Body of pancreas (tissue), 4 donors: ENCODE results near the gene KIZ. TPM values are rescaled to one million over a fixed set of nuclear protein-coding genes. Genes with fewer than 3 reads are reported as not detected.
A peak's percentile ranks its signal among the peaks of the same experiment; 100 is the strongest.

ENCODE experiments used
- ATAC-seq: fragments of 150-250 bp; one replicate; pipeline ENCODE4 v1.9.1; 2016
- DNase-seq, 4 donors: peaks; one replicate each; pipeline ENCODE4 v3.0.0-alpha.2; 2019
- H3K27ac ChIP-seq, 4 donors: fragments of 200-600 bp; sonication (generic); 1 replicate in 3 of 4; 2 replicates in 1 of 4; pipeline versions ENCODE4 v1.5.1 to v1.6.1; 2016 to 2019; ENCODE audit warnings: mild to moderate bottlenecking in 1 of 4, mixed read lengths in 1 of 4, moderate library complexity in 1 of 4
- H3K27me3 ChIP-seq, 2 donors: fragments of 200-600 bp; sonication (generic); one replicate each; pipeline ENCODE4 v1.6.0; 2016; ENCODE audit warnings: mild to moderate bottlenecking in 1 of 2
- H3K36me3 ChIP-seq, 2 donors: fragments of 200-600 bp; sonication (generic); replicated peaks in 1 of 2; 2 replicates each; pipeline ENCODE4 v1.5.1; 2016; ENCODE audit warnings: low read depth in 2 of 2; ENCODE audit not compliant: insufficient read depth in 1 of 2
- H3K4me1 ChIP-seq: fragments of 200-600 bp; sonication (generic); one replicate; pipeline ENCODE4 v1.6.0; 2016
- H3K4me3 ChIP-seq, 2 donors: fragments of 200-600 bp; sonication (generic); 1 replicate in 1 of 2; 2 replicates in 1 of 2; pipeline ENCODE4 v1.5.1; 2016 to 2019
- H3K9me3 ChIP-seq, 3 donors: fragments of 200-600 bp; sonication (generic); 1 replicate in 2 of 3; 2 replicates in 1 of 3; pipeline ENCODE4 v1.5.1; 2016
- POLR2A ChIP-seq, 3 donors: fragments of 450-650 bp; IDR thresholded peaks; one replicate each; pipeline ENCODE4 v1.6.1; 2016; ENCODE audit warnings: antibody characterized with exemption in 3 of 3, mild to moderate bottlenecking in 2 of 3
- WGBS, 2 donors: methylation state at CpG; one replicate each; pipeline ENCODE4 v1.1.5; 2017; 5-methylcytosine and 5-hydroxymethylcytosine counted together
- intact Hi-C: fragments of 100-400 bp; cut with DNase I; formaldehyde crosslinking; loops from one replicate; pipeline ENCODE4 v1.15.1; 2023
- total RNA-seq, 2 donors: library from RNA; depleted of rRNA; stranded (reverse); fragments of >200 nt; gene quantifications; one replicate each; pipeline ENCODE4 v1.1.0, GENCODE V29; 2016
- TF ChIP-seq, protein P1 (sequence below), 7 experiments: fragments of 450-650 bp in 4 of 7; fragments of 200-600 bp in 3 of 7; sonication (generic) in 3 of 7; IDR thresholded peaks; one replicate each; pipeline ENCODE4 v1.5.1; 2016 to 2019; ENCODE audit warnings: antibody characterized with exemption in 7 of 7

The KIZ gene
- total RNA-seq, 2 donors from 2014 or later: 17.1 to 28.7 TPM

GRCh38 chr20:21234806-21235483, 109.1 kb downstream of the KIZ start:
- DNase-seq: no peak
- WGBS, 2 donors: 80 to 85% methylated on average over 11 of the region's 11 CpGs
- H3K4me1 ChIP-seq: peaks cover 5% of the 10 kb centered on the region
- no peaks in the 10 kb centered on the region for H3K27me3 ChIP-seq
- TF ChIP-seq POLR2A (IDR thresholded peaks at IDR 0.05): no peak
- TF ChIP-seq, protein P1, sequence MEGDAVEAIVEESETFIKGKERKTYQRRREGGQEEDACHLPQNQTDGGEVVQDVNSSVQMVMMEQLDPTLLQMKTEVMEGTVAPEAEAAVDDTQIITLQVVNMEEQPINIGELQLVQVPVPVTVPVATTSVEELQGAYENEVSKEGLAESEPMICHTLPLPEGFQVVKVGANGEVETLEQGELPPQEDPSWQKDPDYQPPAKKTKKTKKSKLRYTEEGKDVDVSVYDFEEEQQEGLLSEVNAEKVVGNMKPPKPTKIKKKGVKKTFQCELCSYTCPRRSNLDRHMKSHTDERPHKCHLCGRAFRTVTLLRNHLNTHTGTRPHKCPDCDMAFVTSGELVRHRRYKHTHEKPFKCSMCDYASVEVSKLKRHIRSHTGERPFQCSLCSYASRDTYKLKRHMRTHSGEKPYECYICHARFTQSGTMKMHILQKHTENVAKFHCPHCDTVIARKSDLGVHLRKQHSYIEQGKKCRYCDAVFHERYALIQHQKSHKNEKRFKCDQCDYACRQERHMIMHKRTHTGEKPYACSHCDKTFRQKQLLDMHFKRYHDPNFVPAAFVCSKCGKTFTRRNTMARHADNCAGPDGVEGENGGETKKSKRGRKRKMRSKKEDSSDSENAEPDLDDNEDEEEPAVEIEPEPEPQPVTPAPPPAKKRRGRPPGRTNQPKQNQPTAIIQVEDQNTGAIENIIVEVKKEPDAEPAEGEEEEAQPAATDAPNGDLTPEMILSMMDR (IDR thresholded peaks at IDR 0.05): no peak
- no peak overlapping the region for H3K4me3 ChIP-seq
- H3K27ac ChIP-seq: no peak overlapping the region
- H3K36me3 ChIP-seq: peaks cover 0 to 5% of the 10 kb centered on the region in 2 donors
- intact Hi-C loops: loop anchor here (5.0 kb wide), 1 partner anchor 267 kb away; no protein-coding TSS in a partner anchor
- ATAC-seq: no peak
- H3K9me3 ChIP-seq: no peaks in the 10 kb centered on the region

DNA sequence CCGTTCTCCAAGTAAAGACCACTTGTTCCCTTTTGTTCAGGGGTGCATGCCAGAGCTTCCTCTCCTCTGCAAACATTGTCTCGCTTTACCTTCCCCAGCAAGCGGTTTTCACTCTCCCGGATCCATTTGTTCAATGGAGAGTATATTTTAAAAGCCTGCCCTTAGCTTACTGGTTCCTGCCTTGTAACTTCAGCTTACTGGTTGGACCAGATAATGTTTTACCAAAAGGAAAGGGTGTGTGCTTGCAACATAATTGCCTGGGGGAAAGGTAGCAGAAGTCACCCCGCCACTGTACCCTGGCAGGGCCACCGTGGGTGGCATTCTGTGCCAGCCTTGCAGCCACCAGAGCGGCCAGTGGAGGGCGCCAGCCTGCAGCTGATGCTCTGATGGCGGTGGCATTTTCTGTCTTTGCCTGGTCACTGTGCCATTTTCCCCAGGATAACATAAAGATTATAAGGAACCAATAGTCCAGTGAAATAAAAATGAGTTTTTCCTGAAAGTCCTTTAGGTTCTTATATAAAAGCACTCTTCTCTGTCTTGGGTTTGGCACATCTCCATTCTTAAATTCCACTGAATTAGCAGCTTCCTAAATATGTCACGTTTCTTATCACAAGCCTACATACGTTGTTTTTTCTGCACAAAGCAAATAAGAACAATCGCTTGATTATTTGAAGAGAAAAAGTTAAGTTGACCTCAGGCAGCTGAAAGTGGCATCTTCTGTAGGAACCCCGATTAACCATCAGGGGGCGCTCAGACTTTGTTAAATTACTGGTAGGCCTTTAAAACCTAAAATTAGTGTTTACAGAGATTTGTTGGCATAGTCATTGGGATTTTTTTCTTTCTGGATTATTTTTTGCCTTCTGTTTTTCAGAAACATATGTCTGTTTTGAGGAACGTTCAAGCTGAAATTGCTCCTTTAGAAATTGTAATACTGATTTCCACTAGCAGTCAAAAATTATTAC, 109.9 kb downstream of the KIZ start:
- DNase-seq (peak; percentile 50 to 71 (median 66)), ATAC-seq (peak; percentile 68)
- Histone ChIP-seq H3K27me3 (no peaks in the 10 kb centered on the region), H3K27ac (no peak overlapping the region), H3K4me1 (peaks cover 5% of the 10 kb centered on the region), H3K9me3 (no peaks in the 10 kb centered on the region), H3K4me3 (no peak overlapping the region), H3K36me3 (peaks cover 0 to 4% of the 10 kb centered on the region in 2 donors)
- intact Hi-C loops: loop anchor here (5.0 kb wide), 1 partner anchor 267 kb away; no protein-coding TSS in a partner anchor
- TF ChIP-seq POLR2A (IDR thresholded peaks at IDR 0.05): no peak
- TF ChIP-seq, protein P1 (IDR thresholded peaks at IDR 0.05): peak; percentile 33 to 84 (median 69)
- WGBS, 2 donors: 18 to 21% methylated on average over 15 of the region's 15 CpGs

GRCh38 chr20:21237956-21238799, 112.3 kb downstream of the KIZ start:
- 76 to 81% methylated on average over 9 to 10 of the region's 10 CpGs for WGBS, 2 donors
- no peak overlapping the region for H3K4me3 ChIP-seq
- ATAC-seq (no peak), DNase-seq (no peak)
- no peak for TF ChIP-seq POLR2A (IDR thresholded peaks at IDR 0.05)
- TF ChIP-seq, protein P1 (IDR thresholded peaks at IDR 0.05): no peak
- H3K4me1 ChIP-seq: peaks cover 5% of the 10 kb centered on the region
- no peaks in the 10 kb centered on the region for H3K9me3 ChIP-seq
- peaks cover 0 to 4% of the 10 kb centered on the region in 2 donors for H3K36me3 ChIP-seq
- intact Hi-C loops: loop anchor here (5.0 kb wide), 1 partner anchor 264 kb away; no protein-coding TSS in a partner anchor
- no peak overlapping the region for H3K27ac ChIP-seq
- no peaks in the 10 kb centered on the region for H3K27me3 ChIP-seq

GRCh38 chr20:21238818-21239536, 113.1 kb downstream of the KIZ start:
- H3K27ac ChIP-seq: no peak overlapping the region
- DNase-seq: no peak
- intact Hi-C loops: loop anchor here (5.0 kb wide), 1 partner anchor 263 kb away; no protein-coding TSS in a partner anchor
- H3K36me3 ChIP-seq: peaks cover 0 to 4% of the 10 kb centered on the region in 2 donors
- no peaks in the 10 kb centered on the region for H3K27me3 ChIP-seq
- peaks cover 5% of the 10 kb centered on the region for H3K4me1 ChIP-seq
- H3K4me3 ChIP-seq: no peak overlapping the region
- TF ChIP-seq, protein P1 (IDR thresholded peaks at IDR 0.05): no peak
- no peak for TF ChIP-seq POLR2A (IDR thresholded peaks at IDR 0.05)
- no peaks in the 10 kb centered on the region for H3K9me3 ChIP-seq
- WGBS, 2 donors: 76 to 82% methylated on average over 6 of the region's 6 CpGs
- ATAC-seq: no peak
